Right lobe of liver (tissue), 6 donors: ENCODE results near the gene CCNK. TPM values are rescaled to one million over a fixed set of nuclear protein-coding genes. Genes with fewer than 3 reads are reported as not detected.

ENCODE experiments used
- ATAC-seq, 4 donors: fragments of 200-7000 bp; cut with Tn5 transposase; one replicate each; pipeline ENCODE4 v1.9.1; 2020; ENCODE audit warnings: mild to moderate bottlenecking in 4 of 4, moderate library complexity in 4 of 4
- DNase-seq, 3 donors: peaks; one replicate each; pipeline ENCODE4 v3.0.0-alpha.2; 2020
- H3K27ac ChIP-seq, 3 donors: fragments of 200-600 bp; one replicate each; pipeline ENCODE4 v1.8.0; 2022
- H3K27me3 ChIP-seq, 2 donors: fragments of 200-600 bp; one replicate each; pipeline ENCODE4 v1.8.0; 2022
- H3K36me3 ChIP-seq, 4 donors: fragments of 200-600 bp; sonication (generic) in 1 of 4; one replicate each; pipeline versions ENCODE4 v1.5.1 to v1.8.0; 2017 to 2022; ENCODE audit warnings: control low read depth in 1 of 4
- H3K4me1 ChIP-seq, 4 donors: fragments of 200-600 bp; sonication (generic) in 1 of 4; one replicate each; pipeline versions ENCODE4 v1.5.1 to v1.8.0; 2017 to 2022; ENCODE audit warnings: control low read depth in 1 of 4
- H3K4me3 ChIP-seq, 3 donors: fragments of 200-600 bp; one replicate each; pipeline ENCODE4 v1.8.0; 2022
- H3K9me3 ChIP-seq, 4 donors: fragments of 200-600 bp; sonication (generic) in 1 of 4; one replicate each; pipeline versions ENCODE4 v1.5.1 to v1.8.0; 2017 to 2022; ENCODE audit warnings: control low read depth in 1 of 4
- CTCF ChIP-seq, 4 donors: fragments of 200-600 bp in 3 of 4; fragments of 450-650 bp in 1 of 4; IDR thresholded peaks; one replicate each; pipeline versions ENCODE4 v1.5.1 to v1.8.0; 2016 to 2022; ENCODE audit warnings: antibody characterized with exemption in 4 of 4, mild to moderate bottlenecking in 2 of 4
- POLR2A ChIP-seq: fragments of 450-650 bp; IDR thresholded peaks from one replicate; pipeline ENCODE4 v1.6.1; 2017; ENCODE audit warnings: antibody characterized with exemption, mild to moderate bottlenecking
- WGBS: methylation state at CpG from one replicate; pipeline ENCODE4 v1.1.6; 2018; ENCODE audit warnings: low coverage, low lambda C conversion rate; ENCODE audit not compliant: insufficient coverage; ENCODE audit errors: missing lambda C conversion rate; 5-methylcytosine and 5-hydroxymethylcytosine counted together
- intact Hi-C, 2 donors: fragments of 100-400 bp; cut with DNase I; formaldehyde crosslinking; loops; one replicate each; pipeline versions ENCODE4 v1.11.2 to v1.14.1; 2022
- total RNA-seq, 6 experiments: library from RNA; depleted of rRNA in 2 of 6; stranded (reverse); fragments of >200 nt in 2 of 6; fragmentation: NEBNext Ultra II Directional in 3 of 6; extraction: Animal tissue kit (Norgen Biotek cat#: 25700) in 3 of 6; gene quantifications; one replicate each; pipeline versions ENCODE4 v1.1.0 to v1.2.4, GENCODE V29; 2016 to 2023
- donor health status: DM: no; HTN: yes; CAD: no.
- donor health status: DM: no; HTN: no; CAD: no.
- donor health status: DM: no; HTN: no; CAD: no.
- donor health status: DM: no; HTN: yes; CAD: no.
- donor health status: DM: no; HTN: yes; CAD: no.

Gene CCNK
- total RNA-seq, 6 experiments from 2014 or later = 11.8 to 23.4 (median 15.4) TPM

- intact Hi-C loops = no loop called here
- no peak for ATAC-seq
- peaks cover 0 to 12% (median 3%) of the 10 kb centered on the region in 4 donors for H3K4me1 ChIP-seq
- no peak for TF ChIP-seq CTCF (IDR thresholded peaks at IDR 0.05)
- TF ChIP-seq POLR2A = no peak
- no peak overlapping the region for H3K27ac ChIP-seq
- H3K9me3 ChIP-seq = no peaks in the 10 kb centered on the region
- no CpG with 5 or more reads among the region's 12 CpGs for WGBS
- H3K4me3 ChIP-seq = no peak overlapping the region
- no peaks in the 10 kb centered on the region for H3K27me3 ChIP-seq
- no peaks in the 10 kb centered on the region for H3K36me3 ChIP-seq
- DNase-seq = no peak
Measured at GRCh38 chr14:99525699-99526080, 44.5 kb downstream of the CCNK start.

GRCh38 chr14:99527026-99527425 lies 45.8 kb downstream of the CCNK start:
- intact Hi-C loops = no loop called here
- H3K9me3 ChIP-seq = no peaks in the 10 kb centered on the region
- H3K36me3 ChIP-seq = no peaks in the 10 kb centered on the region
- ATAC-seq = no peak
- DNase-seq = no peak
- no peaks in the 10 kb centered on the region for H3K27me3 ChIP-seq
- H3K4me1 ChIP-seq = peaks cover 0 to 13% (median 3%) of the 10 kb centered on the region in 4 donors
- TF ChIP-seq POLR2A (no peak), CTCF (IDR thresholded peaks at IDR 0.05) (no peak)
- H3K27ac ChIP-seq = no peak overlapping the region
- 91% methylated on average over 4 of the region's 12 CpGs for WGBS
- H3K4me3 ChIP-seq = no peak overlapping the region

GRCh38 chr14:99527427-99528076 lies 46.3 kb downstream of the CCNK start:
- H3K9me3 ChIP-seq = no peaks in the 10 kb centered on the region
- peaks cover 0 to 13% (median 3%) of the 10 kb centered on the region in 4 donors for H3K4me1 ChIP-seq
- DNase-seq (no peak), ATAC-seq (no peak)
- H3K36me3 ChIP-seq = no peaks in the 10 kb centered on the region
- H3K4me3 ChIP-seq = no peak overlapping the region
- H3K27me3 ChIP-seq = no peaks in the 10 kb centered on the region
- no peak overlapping the region for H3K27ac ChIP-seq
- WGBS = 94% methylated on average over 6 of the region's 19 CpGs
- TF ChIP-seq POLR2A = no peak
- TF ChIP-seq CTCF (IDR thresholded peaks at IDR 0.05) = no peak
- intact Hi-C loops = no loop called here

- ATAC-seq (peak; percentile 34 to 64 (median 60)), DNase-seq (no peak)
- intact Hi-C loops = no loop called here
- Histone ChIP-seq H3K4me1 (peaks cover 0 to 13% (median 3%) of the 10 kb centered on the region in 4 donors), H3K4me3 (no peak overlapping the region), H3K36me3 (no peaks in the 10 kb centered on the region), H3K27ac (no peak overlapping the region), H3K9me3 (no peaks in the 10 kb centered on the region), H3K27me3 (no peaks in the 10 kb centered on the region)
- WGBS = no CpG with 5 or more reads among the region's 4 CpGs
- TF ChIP-seq CTCF (IDR thresholded peaks at IDR 0.05) (peak in 3 of 4 donors; percentile 10 to 39 (median 31)), POLR2A (no peak)
Measured at GRCh38 chr14:99529899-99530298, 48.7 kb downstream of the CCNK start.
